A549 treated with RU486 at 1 μM for 4 hours (cell line): ENCODE data around the gene FBXL2. TPM values are rescaled to one million over a fixed set of nuclear protein-coding genes. Genes with fewer than 3 reads are reported as not detected.

Source experiments
- total RNA-seq: library from RNA; stranded (reverse); fragments of 200-300 nt; extraction: Qiagen RNA extraction; gene quantifications from 5 replicates; pipeline ENCODE4 v1.2.3, GENCODE V29; 2022; ENCODE audit warnings: low read depth

FBXL2 gene, protein sequence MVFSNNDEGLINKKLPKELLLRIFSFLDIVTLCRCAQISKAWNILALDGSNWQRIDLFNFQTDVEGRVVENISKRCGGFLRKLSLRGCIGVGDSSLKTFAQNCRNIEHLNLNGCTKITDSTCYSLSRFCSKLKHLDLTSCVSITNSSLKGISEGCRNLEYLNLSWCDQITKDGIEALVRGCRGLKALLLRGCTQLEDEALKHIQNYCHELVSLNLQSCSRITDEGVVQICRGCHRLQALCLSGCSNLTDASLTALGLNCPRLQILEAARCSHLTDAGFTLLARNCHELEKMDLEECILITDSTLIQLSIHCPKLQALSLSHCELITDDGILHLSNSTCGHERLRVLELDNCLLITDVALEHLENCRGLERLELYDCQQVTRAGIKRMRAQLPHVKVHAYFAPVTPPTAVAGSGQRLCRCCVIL
- total RNA-seq = 5.4 to 7.8 TPM (median 7.4 TPM) in 5 replicates

DNA sequence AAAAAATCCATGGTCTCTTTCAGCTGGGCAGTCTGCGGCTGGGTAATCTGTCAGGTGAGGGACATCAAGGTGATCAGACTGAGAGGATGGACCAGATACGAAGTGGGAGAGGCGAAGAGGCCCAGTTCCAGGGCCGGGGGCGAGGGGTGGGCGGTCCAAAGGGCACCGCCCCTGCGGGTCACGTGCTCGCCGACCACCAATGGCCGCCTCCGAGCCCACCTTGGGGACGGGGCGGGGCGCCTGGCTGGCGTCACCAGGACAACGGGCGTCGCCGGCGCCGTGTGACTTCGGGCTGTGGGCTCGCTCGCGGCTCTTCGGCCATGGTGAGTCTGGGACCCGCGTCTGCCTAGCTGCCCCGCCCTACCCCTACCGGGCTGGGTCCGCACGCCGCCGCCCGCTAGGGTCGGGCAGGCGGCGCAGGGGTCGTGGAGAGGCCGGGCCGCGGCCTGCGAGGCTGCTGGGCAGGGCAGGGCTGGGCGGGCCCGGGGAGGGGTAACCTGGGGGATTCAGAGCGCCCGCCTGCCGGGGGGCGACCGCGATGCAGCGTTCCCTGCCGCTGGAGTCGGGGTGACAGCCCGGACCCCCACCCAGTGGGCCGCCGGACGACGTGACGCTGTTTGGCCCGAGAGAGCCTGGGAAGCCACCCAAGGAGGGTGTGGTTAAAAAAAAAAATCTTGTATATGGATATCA is at the start of gene FBXL2:
Gene FBXL2 (plus strand): TSS at position 250 of the 690 bp plus-strand sequence. CDS start 71 bp downstream, at position 321.

Other genes with a start within 250 kb of the FBXL2 start
- 68.7 to 73.7 TPM (median 70.1 TPM) in 5 replicates for gene GLB1, start 180.3 kb upstream of the FBXL2 start, total RNA-seq
- gene TMPPE, start 180.3 kb upstream of the FBXL2 start, total RNA-seq = 1.2 to 1.7 TPM (median 1.5 TPM) in 5 replicates
- 257 to 313 TPM (median 306 TPM) in 5 replicates for gene CRTAP, start 163.4 kb upstream of the FBXL2 start, total RNA-seq
- gene SUSD5, start 58.6 kb upstream of the FBXL2 start, total RNA-seq = 1.9 to 3.7 TPM (median 3.5 TPM) in 5 replicates
- 47.4 to 63.2 TPM (median 59.8 TPM) in 5 replicates for gene UBP1, start 163.0 kb downstream of the FBXL2 start, total RNA-seq